Measurements from ENCODE around the gene STAT1. TPM values are rescaled to one million over a fixed set of nuclear protein-coding genes. Genes with fewer than 3 reads are reported as not detected.

STAT1 gene
- total RNA-seq, 3 donors from 2014 or later, result 56.5 to 78.6 (median 74.8) TPM

GRCh38 chr2:190940454-190940853 is 73.5 kb downstream of the STAT1 start:
- H3K36me3 ChIP-seq (ENCODE audit: low read depth), result no peaks in the 10 kb centered on the region
- TF ChIP-seq CTCF (IDR thresholded peaks at IDR 0.05), result no peak
- ATAC-seq, result no peak
- no peak for DNase-seq
- intact Hi-C loops (cut with DNase I, micrococcal nuclease), result no loop called here
- H3K9me3 ChIP-seq, result no peaks in the 10 kb centered on the region
- peaks cover 10% of the 10 kb centered on the region for H3K4me1 ChIP-seq (ENCODE audit: low read depth)
- no peak overlapping the region for H3K4me3 ChIP-seq

DNA sequence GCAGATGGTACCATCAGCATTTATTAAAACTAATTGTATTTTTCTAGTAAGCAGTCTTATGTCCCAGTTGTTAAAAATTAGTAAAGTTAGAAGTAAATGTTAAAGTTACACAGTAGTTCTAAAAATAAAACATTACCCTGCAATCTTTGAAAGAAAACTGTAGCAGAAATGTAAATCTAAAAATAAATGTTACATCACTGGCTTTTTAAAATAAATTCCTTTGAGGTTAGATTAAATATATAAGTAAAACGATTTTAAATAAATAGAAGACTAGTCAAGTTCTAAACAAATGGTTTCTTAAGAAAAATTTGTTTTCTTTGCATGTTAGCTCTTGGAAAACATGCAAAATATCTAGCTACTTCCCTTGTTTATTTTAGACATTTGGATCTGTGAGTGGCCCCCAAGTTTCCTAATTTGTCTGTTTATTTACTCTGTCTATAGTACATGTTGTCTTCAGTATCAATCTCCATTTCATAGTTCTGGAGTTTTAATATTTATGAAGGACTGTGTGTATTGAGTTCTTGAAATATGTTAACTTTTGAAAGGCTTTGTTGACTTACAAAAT is 75.1 kb downstream of the STAT1 start:
- intact Hi-C loops (cut with DNase I, micrococcal nuclease), result no loop called here
- ATAC-seq (no peak), DNase-seq (no peak)
- H3K36me3 ChIP-seq (ENCODE audit: low read depth), result no peaks in the 10 kb centered on the region
- TF ChIP-seq CTCF (IDR thresholded peaks at IDR 0.05), result no peak
- no peak overlapping the region for H3K4me3 ChIP-seq
- H3K4me1 ChIP-seq (ENCODE audit: low read depth), result peaks cover 10% of the 10 kb centered on the region
- H3K9me3 ChIP-seq, result no peaks in the 10 kb centered on the region

DNA sequence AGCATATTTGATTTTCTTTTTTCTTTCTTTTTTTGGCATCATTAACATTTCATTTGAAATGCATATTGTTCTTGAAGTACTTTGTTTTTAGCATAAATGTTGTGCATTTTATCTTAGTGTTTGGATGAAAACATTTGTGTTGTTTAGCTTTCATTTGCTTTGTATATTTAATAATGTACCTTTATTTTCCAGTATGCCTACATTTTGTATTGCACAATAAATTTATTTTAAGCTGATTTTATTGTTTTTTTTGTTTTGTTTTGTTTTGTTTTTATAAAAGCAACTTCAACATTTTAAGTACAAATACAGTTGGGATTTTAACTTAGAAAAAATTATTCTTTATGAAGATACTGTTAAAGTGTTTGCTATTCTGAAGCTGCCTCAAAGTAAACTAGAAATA is 78.9 kb downstream of the STAT1 start:
- no peaks in the 10 kb centered on the region for H3K9me3 ChIP-seq
- no peak for TF ChIP-seq CTCF (IDR thresholded peaks at IDR 0.05)
- ATAC-seq (no peak), DNase-seq (no peak)
- intact Hi-C loops (cut with DNase I, micrococcal nuclease), result no loop called here
- no peak overlapping the region for H3K4me3 ChIP-seq
- H3K4me1 ChIP-seq (ENCODE audit: low read depth), result peaks cover 10% of the 10 kb centered on the region
- H3K36me3 ChIP-seq (ENCODE audit: low read depth), result no peaks in the 10 kb centered on the region

DNA sequence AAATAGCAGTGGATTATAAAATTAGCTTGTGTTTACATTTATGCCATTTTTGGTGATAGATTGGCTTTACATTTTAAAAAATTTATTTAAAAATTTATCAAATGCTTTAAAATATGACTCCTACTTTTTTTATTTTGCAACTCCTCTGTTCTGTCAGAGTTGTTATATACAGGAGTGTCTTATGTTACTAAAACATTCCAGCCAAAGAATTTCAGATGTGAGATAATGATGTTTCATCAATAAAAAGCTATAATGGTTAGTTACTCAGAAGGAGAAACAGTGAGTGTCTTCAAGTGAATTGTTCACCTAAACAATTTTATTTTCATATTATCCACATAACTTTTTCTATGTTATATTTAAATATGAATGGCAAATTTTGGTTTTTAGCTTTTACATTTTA is 80.6 kb downstream of the STAT1 start:
- H3K36me3 ChIP-seq (ENCODE audit: low read depth), result no peaks in the 10 kb centered on the region
- intact Hi-C loops (cut with DNase I, micrococcal nuclease), result no loop called here

DNA sequence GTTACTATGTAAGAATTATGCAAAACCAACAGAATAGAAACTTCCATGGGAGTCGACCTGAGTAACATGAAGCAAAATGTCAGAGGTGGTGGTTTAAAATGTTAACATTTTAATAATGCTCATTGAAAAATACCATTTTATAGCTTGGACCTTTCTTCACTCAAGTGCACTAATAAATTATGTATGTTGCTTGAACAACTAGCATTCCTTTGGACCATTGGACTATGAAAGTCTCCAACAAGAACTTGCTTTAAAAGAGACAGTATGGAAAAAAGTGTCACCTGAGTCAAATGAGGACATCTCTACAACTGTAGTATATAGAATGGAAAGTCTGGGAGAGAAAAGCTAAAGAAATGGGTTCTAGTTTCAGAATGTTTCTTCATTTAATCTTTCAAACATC is 81.5 kb downstream of the STAT1 start:
- ATAC-seq (no peak), DNase-seq (no peak)
- Histone ChIP-seq H3K4me3 (no peak overlapping the region), H3K9me3 (no peaks in the 10 kb centered on the region), H3K36me3 (ENCODE audit: low read depth) (no peaks in the 10 kb centered on the region), H3K4me1 (ENCODE audit: low read depth) (no peaks in the 10 kb centered on the region)
- no peak for TF ChIP-seq CTCF (IDR thresholded peaks at IDR 0.05)
- intact Hi-C loops (cut with DNase I, micrococcal nuclease), result no loop called here

More for the DNA sequence above, 80.6 kb downstream of the STAT1 start:
- Histone ChIP-seq H3K4me1 (ENCODE audit: low read depth) (peaks cover 2% of the 10 kb centered on the region), H3K9me3 (no peaks in the 10 kb centered on the region), H3K4me3 (no peak overlapping the region)
- DNase-seq (no peak), ATAC-seq (no peak)
- TF ChIP-seq CTCF (IDR thresholded peaks at IDR 0.05), result no peak

DNA sequence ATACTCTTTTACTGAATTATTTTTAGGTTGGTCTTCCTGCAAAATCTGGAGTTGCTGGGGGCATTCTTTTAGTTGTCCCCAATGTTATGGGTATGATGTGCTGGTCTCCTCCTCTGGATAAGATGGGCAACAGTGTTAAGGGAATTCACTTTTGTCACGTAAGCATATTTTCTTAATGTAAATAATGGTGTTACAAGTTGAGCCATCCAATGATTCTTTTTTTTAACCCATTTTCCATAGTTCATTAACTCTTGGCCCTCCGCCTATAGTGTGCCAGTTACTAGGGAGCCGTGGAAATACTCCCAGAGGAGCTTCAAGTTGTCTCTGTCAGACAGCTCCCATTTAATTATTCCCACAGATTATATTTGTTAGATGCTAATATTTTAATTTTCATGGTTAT is 83.6 kb downstream of the STAT1 start:
- intact Hi-C loops (cut with DNase I, micrococcal nuclease), result no loop called here

More for the DNA sequence above, 83.6 kb downstream of the STAT1 start:
- no peak overlapping the region for H3K4me3 ChIP-seq
- DNase-seq (no peak), ATAC-seq (no peak)
- no peaks in the 10 kb centered on the region for H3K9me3 ChIP-seq
- TF ChIP-seq CTCF (IDR thresholded peaks at IDR 0.05), result no peak
- H3K36me3 ChIP-seq (ENCODE audit: low read depth), result no peaks in the 10 kb centered on the region
- H3K4me1 ChIP-seq (ENCODE audit: low read depth), result no peaks in the 10 kb centered on the region
